HL-60 (cell line): ENCODE results near the gene UNK.

ENCODE experiments used
- CTCF ChIP-seq: IDR thresholded peaks from one replicate; pipeline ENCODE4 v1.5.1; 2011; ENCODE audit warnings: low read length, control low read depth, inconsistent platforms; ENCODE audit not compliant: insufficient read depth
- POLR2AphosphoS5 ChIP-seq: IDR thresholded peaks from 2 replicates; pipeline ENCODE4 v1.6.1; 2012; ENCODE audit warnings: low read depth
- TF ChIP-seq, protein P1 (sequence below): IDR thresholded peaks from 2 replicates; pipeline ENCODE4 v1.6.1; 2012; ENCODE audit warnings: low read depth; ENCODE audit not compliant: insufficient replicate concordance

DNA sequence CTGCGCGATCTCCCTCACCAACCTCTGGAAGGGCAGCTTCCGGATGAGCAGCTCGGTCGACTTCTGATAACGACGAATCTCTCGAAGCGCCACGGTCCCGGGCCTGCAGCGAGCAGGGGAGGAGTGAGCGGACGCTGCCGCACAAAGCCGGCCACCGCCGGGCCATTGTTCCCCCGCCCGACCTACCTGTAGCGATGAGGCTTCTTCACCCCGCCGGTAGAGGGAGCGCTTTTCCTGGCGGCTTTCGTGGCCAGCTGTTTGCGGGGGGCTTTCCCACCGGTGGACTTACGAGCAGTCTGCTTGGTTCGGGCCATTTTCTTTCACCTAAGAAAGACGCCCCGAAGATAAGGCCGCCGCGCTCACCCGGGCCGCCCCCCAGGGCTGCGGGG, 5.8 kb upstream of the UNK start:
- TF ChIP-seq CTCF (peak; percentile 34), POLR2AphosphoS5 (peak; percentile 72)
- TF ChIP-seq, protein P1, sequence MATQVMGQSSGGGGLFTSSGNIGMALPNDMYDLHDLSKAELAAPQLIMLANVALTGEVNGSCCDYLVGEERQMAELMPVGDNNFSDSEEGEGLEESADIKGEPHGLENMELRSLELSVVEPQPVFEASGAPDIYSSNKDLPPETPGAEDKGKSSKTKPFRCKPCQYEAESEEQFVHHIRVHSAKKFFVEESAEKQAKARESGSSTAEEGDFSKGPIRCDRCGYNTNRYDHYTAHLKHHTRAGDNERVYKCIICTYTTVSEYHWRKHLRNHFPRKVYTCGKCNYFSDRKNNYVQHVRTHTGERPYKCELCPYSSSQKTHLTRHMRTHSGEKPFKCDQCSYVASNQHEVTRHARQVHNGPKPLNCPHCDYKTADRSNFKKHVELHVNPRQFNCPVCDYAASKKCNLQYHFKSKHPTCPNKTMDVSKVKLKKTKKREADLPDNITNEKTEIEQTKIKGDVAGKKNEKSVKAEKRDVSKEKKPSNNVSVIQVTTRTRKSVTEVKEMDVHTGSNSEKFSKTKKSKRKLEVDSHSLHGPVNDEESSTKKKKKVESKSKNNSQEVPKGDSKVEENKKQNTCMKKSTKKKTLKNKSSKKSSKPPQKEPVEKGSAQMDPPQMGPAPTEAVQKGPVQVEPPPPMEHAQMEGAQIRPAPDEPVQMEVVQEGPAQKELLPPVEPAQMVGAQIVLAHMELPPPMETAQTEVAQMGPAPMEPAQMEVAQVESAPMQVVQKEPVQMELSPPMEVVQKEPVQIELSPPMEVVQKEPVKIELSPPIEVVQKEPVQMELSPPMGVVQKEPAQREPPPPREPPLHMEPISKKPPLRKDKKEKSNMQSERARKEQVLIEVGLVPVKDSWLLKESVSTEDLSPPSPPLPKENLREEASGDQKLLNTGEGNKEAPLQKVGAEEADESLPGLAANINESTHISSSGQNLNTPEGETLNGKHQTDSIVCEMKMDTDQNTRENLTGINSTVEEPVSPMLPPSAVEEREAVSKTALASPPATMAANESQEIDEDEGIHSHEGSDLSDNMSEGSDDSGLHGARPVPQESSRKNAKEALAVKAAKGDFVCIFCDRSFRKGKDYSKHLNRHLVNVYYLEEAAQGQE = no peak
